Esophagus muscularis mucosa (tissue), 3 donors: ENCODE results near the gene TERF2IP.

Source experiments
- EP300 ChIP-seq: sonication (generic); formaldehyde crosslinking; IDR thresholded peaks from one replicate; pipeline ENCODE4 v1.6.1; 2017; ENCODE audit warnings: antibody characterized with exemption
- TF ChIP-seq, protein P1 (sequence below), 3 experiments: fragments of 200-600 bp in 2 of 3; fragments of 450-650 bp in 1 of 3; sonication (generic) in 2 of 3; IDR thresholded peaks; one replicate each; pipeline ENCODE4 v1.5.1; 2017 to 2019; ENCODE audit warnings: antibody characterized with exemption in 3 of 3, mild to moderate bottlenecking in 2 of 3, moderate library complexity in 1 of 3

DNA sequence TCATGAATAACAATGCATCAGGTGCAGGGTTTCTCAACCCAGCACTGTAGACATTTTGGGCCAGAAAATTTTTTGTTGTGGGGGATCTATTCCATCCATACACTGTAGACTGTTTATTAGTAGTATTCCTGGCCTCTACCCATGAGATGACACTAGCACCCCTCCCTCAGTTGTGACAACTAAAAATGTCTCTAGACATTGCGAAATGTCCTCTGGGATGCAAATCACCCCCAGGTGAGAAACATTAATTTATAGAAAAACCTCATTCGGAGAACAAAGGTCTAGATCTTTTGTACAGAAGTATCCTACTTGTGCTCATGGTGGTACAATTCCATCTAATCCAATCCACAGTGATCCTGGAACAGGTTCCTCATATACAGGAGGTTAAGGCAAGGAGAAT is 28.8 kb upstream of the TERF2IP start:
- TF ChIP-seq, protein P1, sequence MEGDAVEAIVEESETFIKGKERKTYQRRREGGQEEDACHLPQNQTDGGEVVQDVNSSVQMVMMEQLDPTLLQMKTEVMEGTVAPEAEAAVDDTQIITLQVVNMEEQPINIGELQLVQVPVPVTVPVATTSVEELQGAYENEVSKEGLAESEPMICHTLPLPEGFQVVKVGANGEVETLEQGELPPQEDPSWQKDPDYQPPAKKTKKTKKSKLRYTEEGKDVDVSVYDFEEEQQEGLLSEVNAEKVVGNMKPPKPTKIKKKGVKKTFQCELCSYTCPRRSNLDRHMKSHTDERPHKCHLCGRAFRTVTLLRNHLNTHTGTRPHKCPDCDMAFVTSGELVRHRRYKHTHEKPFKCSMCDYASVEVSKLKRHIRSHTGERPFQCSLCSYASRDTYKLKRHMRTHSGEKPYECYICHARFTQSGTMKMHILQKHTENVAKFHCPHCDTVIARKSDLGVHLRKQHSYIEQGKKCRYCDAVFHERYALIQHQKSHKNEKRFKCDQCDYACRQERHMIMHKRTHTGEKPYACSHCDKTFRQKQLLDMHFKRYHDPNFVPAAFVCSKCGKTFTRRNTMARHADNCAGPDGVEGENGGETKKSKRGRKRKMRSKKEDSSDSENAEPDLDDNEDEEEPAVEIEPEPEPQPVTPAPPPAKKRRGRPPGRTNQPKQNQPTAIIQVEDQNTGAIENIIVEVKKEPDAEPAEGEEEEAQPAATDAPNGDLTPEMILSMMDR (IDR thresholded peaks at IDR 0.05): no peak
- no peak for TF ChIP-seq EP300
